Sigmoid colon (tissue), 7 donors: ENCODE measurements around the gene TMEM233. TPM values are rescaled to one million over a fixed set of nuclear protein-coding genes. Genes with fewer than 3 reads are reported as not detected.
A peak's percentile ranks its signal among the peaks of the same experiment; 100 is the strongest.
"Not testable (repeated sequence)": the region's sequence is repeated elsewhere in the genome, so short reads cannot be mapped to it uniquely, and the experiment has no call there.

Experiments
- DNase-seq: peaks from one replicate; pipeline ENCODE4 v3.0.0-alpha.2; 2019
- H3K27ac ChIP-seq, 4 donors: fragments of 200-600 bp; sonication (generic); one replicate each; pipeline ENCODE4 v1.5.1; 2016 to 2019; ENCODE audit warnings: mild to moderate bottlenecking in 1 of 4
- H3K27me3 ChIP-seq, 3 donors: fragments of 200-600 bp; sonication (generic); one replicate each; pipeline ENCODE4 v1.5.1; 2019; ENCODE audit warnings: mild to moderate bottlenecking in 1 of 3
- H3K36me3 ChIP-seq, 4 donors: fragments of 200-600 bp; sonication (generic); one replicate each; pipeline ENCODE4 v1.5.1; 2016 to 2019
- H3K4me1 ChIP-seq, 4 donors: fragments of 200-600 bp; sonication (generic); one replicate each; pipeline ENCODE4 v1.5.1; 2017 to 2019
- H3K4me3 ChIP-seq, 4 donors: fragments of 200-600 bp; sonication (generic); one replicate each; pipeline ENCODE4 v1.5.1; 2017 to 2019; ENCODE audit warnings: mild to moderate bottlenecking in 2 of 4, moderate library complexity in 1 of 4
- H3K9me3 ChIP-seq, 4 donors: fragments of 200-600 bp in 3 of 4; sonication (generic) in 3 of 4; one replicate each; pipeline versions ENCODE4 v1.5.1 to v1.6.1; 2013 to 2019
- EP300 ChIP-seq, 4 donors: sonication (generic); formaldehyde crosslinking; IDR thresholded peaks; one replicate each; pipeline ENCODE4 v1.6.1; 2017; ENCODE audit warnings: antibody characterized with exemption in 4 of 4
- POLR2A ChIP-seq, 2 donors: fragments of 450-650 bp; IDR thresholded peaks; one replicate each; pipeline ENCODE4 v1.6.1; 2016; ENCODE audit warnings: antibody characterized with exemption in 2 of 2, mild to moderate bottlenecking in 2 of 2, moderate library complexity in 2 of 2
- POLR2AphosphoS5 ChIP-seq, 4 donors: sonication (generic); formaldehyde crosslinking; IDR thresholded peaks; one replicate each; pipeline ENCODE4 v1.6.1; 2017; ENCODE audit warnings: antibody characterized with exemption in 4 of 4
- WGBS, 2 donors: extraction: QIAGEN DNeasy Blood & Tissue Kit; methylation state at CpG; one replicate each; pipeline ENCODE4 v1.1.7; 2013; 5-methylcytosine and 5-hydroxymethylcytosine counted together
- intact Hi-C: fragments of 100-400 bp; cut with DNase I; formaldehyde crosslinking; loops from one replicate; pipeline ENCODE4 v1.15.1; 2023
- polyA plus RNA-seq, 3 donors: library from polyadenylated mRNA; stranded (reverse); fragments of 200-250 nt; gene quantifications; one replicate each; pipeline ENCODE4 v1.2.3, GENCODE V29; 2013
- total RNA-seq, 4 donors: library from RNA; depleted of rRNA; stranded (reverse); fragments of >200 nt; gene quantifications; one replicate each; pipeline ENCODE4 v1.1.0, GENCODE V29; 2016
- TF ChIP-seq, protein P1 (sequence below), 4 experiments: fragments of 450-650 bp in 3 of 4; fragments of 200-600 bp in 1 of 4; IDR thresholded peaks; one replicate each; pipeline ENCODE4 v1.5.1; 2016 to 2019; ENCODE audit warnings: antibody characterized with exemption in 4 of 4, mild to moderate bottlenecking in 3 of 4, moderate library complexity in 2 of 4
- donor health status: healthy with polysubstance abuse.
- donor health status: Bipolar disorder and iron deficiency.
- donor health status: healthy.

The TMEM233 gene
- total and polyA plus RNA-seq, 7 donors: 0.10 TPM; not detected in 6

DNA sequence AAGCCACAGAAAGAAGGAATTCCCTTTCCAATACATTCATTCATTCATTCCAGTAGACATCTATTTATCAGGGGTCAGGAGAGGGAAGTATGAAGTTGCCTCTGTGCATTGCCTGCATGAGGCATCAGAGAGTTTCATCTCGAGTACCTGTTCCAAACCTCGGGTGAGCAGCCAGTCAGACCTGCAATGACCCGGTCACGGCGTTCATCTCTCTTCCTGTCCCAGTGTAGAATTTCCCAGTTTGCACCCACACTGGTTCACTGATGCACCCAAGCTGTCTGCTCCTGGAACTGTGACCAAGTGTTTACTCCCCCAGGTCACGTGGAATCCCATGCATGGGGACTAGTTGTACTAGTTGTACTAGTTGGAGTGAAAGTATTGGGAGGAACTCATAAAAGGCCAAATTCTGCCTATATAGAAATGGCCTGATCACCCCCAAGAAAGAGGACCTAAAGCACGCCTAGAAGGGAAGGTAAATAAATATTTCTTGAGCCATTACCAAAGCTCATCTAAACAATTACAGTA, 52.0 kb downstream of the TMEM233 start:
- TF ChIP-seq, protein P1, sequence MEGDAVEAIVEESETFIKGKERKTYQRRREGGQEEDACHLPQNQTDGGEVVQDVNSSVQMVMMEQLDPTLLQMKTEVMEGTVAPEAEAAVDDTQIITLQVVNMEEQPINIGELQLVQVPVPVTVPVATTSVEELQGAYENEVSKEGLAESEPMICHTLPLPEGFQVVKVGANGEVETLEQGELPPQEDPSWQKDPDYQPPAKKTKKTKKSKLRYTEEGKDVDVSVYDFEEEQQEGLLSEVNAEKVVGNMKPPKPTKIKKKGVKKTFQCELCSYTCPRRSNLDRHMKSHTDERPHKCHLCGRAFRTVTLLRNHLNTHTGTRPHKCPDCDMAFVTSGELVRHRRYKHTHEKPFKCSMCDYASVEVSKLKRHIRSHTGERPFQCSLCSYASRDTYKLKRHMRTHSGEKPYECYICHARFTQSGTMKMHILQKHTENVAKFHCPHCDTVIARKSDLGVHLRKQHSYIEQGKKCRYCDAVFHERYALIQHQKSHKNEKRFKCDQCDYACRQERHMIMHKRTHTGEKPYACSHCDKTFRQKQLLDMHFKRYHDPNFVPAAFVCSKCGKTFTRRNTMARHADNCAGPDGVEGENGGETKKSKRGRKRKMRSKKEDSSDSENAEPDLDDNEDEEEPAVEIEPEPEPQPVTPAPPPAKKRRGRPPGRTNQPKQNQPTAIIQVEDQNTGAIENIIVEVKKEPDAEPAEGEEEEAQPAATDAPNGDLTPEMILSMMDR (IDR thresholded peaks at IDR 0.05): no peak
- no peak for TF ChIP-seq POLR2AphosphoS5 (IDR thresholded peaks at IDR 0.05)

DNA sequence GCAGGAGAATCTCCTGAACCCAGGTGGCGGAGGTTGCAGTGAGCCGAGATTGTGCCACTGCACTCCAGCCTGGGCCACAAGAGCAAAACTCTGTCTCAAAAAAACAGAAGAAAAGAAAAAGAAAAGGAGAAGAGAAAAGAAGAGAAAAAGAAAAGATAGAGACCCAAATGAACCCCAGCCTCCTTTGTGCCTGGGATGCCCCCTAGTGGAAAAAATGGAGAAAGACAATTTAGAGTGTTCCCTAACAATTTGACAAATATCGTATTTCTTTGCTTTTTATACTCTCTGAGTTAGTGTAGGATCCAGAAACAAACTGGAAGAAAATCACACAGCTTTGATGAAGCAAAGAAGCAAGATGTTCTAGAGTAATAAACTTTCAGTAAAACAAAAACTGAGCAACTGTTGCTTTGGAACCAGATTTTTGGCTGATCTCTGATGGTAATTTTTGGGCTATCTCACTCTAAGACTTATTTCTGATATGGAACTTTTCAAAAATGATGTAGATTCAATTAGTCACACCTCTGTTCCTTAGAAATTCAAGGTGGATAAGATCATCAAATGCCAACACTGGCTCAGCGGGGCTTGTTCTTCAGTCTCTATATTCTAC, 55.7 kb downstream of the TMEM233 start:
- Histone ChIP-seq H3K4me3 (no peak overlapping the region), H3K27me3 (no peaks in the 10 kb centered on the region), H3K9me3 (peaks cover 0 to 6% (median 1%) of the 10 kb centered on the region in 4 donors), H3K27ac (no peak overlapping the region), H3K36me3 (no peaks in the 10 kb centered on the region), H3K4me1 (no peaks in the 10 kb centered on the region)
- no peak for DNase-seq
- 67 to 71% methylated on average over 4 of the region's 4 CpGs for WGBS, 2 donors
- intact Hi-C loops: loop anchor here (10.0 kb wide), 1 partner anchor 205 kb away; no protein-coding TSS in a partner anchor
- no peak for TF ChIP-seq POLR2AphosphoS5 (IDR thresholded peaks at IDR 0.05)
- TF ChIP-seq, protein P1 (IDR thresholded peaks at IDR 0.05): peak in 1 of 4 experiments; percentile 34

More for the DNA sequence above, 52.0 kb downstream of the TMEM233 start:
- intact Hi-C loops: loop anchor here (10.0 kb wide), 1 partner anchor 201 kb away; no protein-coding TSS in a partner anchor
- WGBS, 2 donors: 87 to 89% methylated on average over 7 of the region's 7 CpGs
- H3K27me3 ChIP-seq: no peaks in the 10 kb centered on the region
- no peaks in the 10 kb centered on the region for H3K36me3 ChIP-seq
- no peak for DNase-seq
- H3K27ac ChIP-seq: no peak overlapping the region
- H3K9me3 ChIP-seq: no peaks in the 10 kb centered on the region
- no peaks in the 10 kb centered on the region for H3K4me1 ChIP-seq
- H3K4me3 ChIP-seq: no peak overlapping the region

DNA sequence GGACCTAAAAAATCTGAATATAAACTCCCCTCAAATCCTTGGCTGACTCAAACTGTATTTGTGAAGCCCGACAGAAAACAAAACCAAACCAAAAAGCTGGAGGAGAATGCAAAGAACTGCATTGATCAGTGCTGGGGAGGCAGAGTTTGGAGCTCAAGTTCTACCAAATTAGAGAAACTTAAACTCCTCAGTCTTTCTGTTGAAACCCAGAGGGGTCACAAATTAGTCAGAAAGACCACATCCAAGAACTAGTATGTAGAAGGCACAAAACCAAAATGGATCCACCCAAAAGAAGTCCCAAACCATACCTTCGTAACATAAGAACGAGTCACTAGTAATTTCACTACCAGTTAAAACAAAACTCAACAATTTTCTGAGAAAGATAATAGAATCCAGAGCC, 59.1 kb downstream of the TMEM233 start:
- 61 to 78% methylated on average over 3 of the region's 3 CpGs for whole genome bisulfite sequencing, 2 donors
- TF ChIP-seq, protein P1 (IDR thresholded peaks at IDR 0.05): no peak
- TF ChIP-seq POLR2A (IDR thresholded peaks at IDR 0.05): no peak
- no peak for TF ChIP-seq EP300 (IDR thresholded peaks at IDR 0.05)
- no peak for TF ChIP-seq POLR2AphosphoS5 (IDR thresholded peaks at IDR 0.05)

DNA sequence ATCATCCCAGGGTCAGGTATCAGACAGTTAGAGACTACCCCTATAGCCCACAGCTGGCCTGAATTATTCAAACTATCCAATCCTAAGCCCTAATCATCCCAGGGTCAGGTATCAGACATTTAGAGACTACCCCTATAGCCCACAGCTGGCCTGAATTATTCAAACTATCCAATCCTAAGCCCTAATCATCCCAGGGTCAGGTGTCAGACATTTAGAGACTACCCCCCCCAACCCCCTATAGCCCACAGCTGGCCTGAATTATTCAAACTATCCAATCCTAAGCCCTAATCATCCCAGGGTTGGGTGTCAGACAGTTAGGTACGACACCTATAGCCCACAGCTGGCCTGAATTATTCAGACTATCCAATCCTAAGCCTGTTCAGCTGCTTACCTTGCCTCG, 63.4 kb downstream of the TMEM233 start:
- H3K9me3 ChIP-seq, DNase-seq, H3K4me1 ChIP-seq, H3K27me3 ChIP-seq, H3K4me3 ChIP-seq, intact Hi-C loops, H3K27ac ChIP-seq, H3K36me3 ChIP-seq: not testable (repeated sequence)
- WGBS, 2 donors: 56 to 71% methylated on average over 2 of the region's 2 CpGs

More for the DNA sequence above, 59.1 kb downstream of the TMEM233 start:
- Histone ChIP-seq H3K36me3 (no peaks in the 10 kb centered on the region), H3K27ac (no peak overlapping the region), H3K9me3 (peaks cover 0 to 10% (median 2%) of the 10 kb centered on the region in 4 donors), H3K4me1 (no peaks in the 10 kb centered on the region), H3K4me3 (no peak overlapping the region), H3K27me3 (no peaks in the 10 kb centered on the region)
- intact Hi-C loops: no loop called here
- DNase-seq: no peak

DNA sequence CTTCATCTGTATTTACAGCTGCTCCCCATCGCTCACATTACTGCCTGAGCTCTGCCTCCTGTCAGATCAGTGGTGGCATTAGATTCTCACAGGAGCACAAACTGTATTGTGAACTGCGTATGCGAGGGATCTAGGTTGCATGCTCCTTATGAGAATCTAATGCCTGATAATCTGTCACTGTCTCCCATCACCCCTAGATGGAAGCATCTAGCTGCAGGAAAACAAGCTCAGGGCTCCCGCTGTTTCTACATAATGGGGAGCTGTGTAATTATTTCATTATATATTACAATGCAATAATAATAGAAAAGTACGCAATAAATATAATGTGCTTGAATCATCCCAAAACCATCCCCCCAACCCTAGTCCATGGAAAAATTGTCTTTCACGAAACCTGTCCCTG, 64.6 kb downstream of the TMEM233 start:
- DNase-seq, H3K27me3 ChIP-seq, intact Hi-C loops, H3K4me1 ChIP-seq, H3K4me3 ChIP-seq, H3K9me3 ChIP-seq, H3K27ac ChIP-seq, H3K36me3 ChIP-seq: not testable (repeated sequence)
- WGBS, 2 donors: 91 to 95% methylated on average over 6 of the region's 6 CpGs
